Heart right ventricle (tissue), 16 donors: ENCODE data around the gene DOCK9. TPM values are rescaled to one million over a fixed set of nuclear protein-coding genes. Genes with fewer than 3 reads are reported as not detected.

ENCODE experiments used
- ATAC-seq, 8 donors: fragments of 200-7000 bp; cut with Tn5 transposase; one replicate each; pipeline ENCODE4 v1.9.1; 2020; ENCODE audit warnings: mild to moderate bottlenecking in 8 of 8, moderate library complexity in 8 of 8, moderate number of reproducible peaks in 1 of 8
- DNase-seq, 2 donors: peaks; one replicate each; pipeline ENCODE4 v3.0.0-alpha.2; 2020
- H3K27ac ChIP-seq, 10 donors: fragments of 200-600 bp; sonication (generic) in 2 of 10; one replicate each; pipeline versions ENCODE4 v1.5.0 to v1.8.0; 2020 to 2022; ENCODE audit warnings: mild to moderate bottlenecking in 3 of 10
- H3K27me3 ChIP-seq, 7 donors: fragments of 200-600 bp; one replicate each; pipeline ENCODE4 v1.8.0; 2021 to 2022; ENCODE audit warnings: mild to moderate bottlenecking in 2 of 7
- H3K36me3 ChIP-seq, 9 donors: fragments of 200-600 bp; sonication (generic) in 1 of 9; one replicate each; pipeline versions ENCODE4 v1.5.0 to v1.8.0; 2020 to 2022; ENCODE audit warnings: mild to moderate bottlenecking in 2 of 9
- H3K4me1 ChIP-seq, 9 donors: fragments of 200-600 bp; sonication (generic) in 1 of 9; one replicate each; pipeline versions ENCODE4 v1.5.0 to v1.8.0; 2020 to 2022; ENCODE audit warnings: mild to moderate bottlenecking in 4 of 9
- H3K4me3 ChIP-seq, 10 donors: fragments of 200-600 bp; sonication (generic) in 2 of 10; one replicate each; pipeline versions ENCODE4 v1.5.0 to v1.8.0; 2020 to 2022; ENCODE audit warnings: mild to moderate bottlenecking in 7 of 10, moderate library complexity in 2 of 10
- H3K9me3 ChIP-seq, 11 donors: fragments of 200-600 bp in 10 of 11; sonication (generic) in 2 of 11; one replicate each; pipeline versions ENCODE4 v1.5.0 to v1.8.0; 2013 to 2022; ENCODE audit warnings: mild to moderate bottlenecking in 2 of 11, control low read depth in 1 of 11, moderate library complexity in 1 of 11
- WGBS, 2 donors: extraction: QIAGEN DNeasy Blood & Tissue Kit; methylation state at CpG; one replicate each; pipeline ENCODE4 v1.1.7; 2013; ENCODE audit warnings: inconsistent platforms in 1 of 2; 5-methylcytosine and 5-hydroxymethylcytosine counted together
- intact Hi-C, 10 donors: fragments of 100-400 bp; cut with DNase I; formaldehyde crosslinking; loops; one replicate each; pipeline versions ENCODE4 v1.11.1 to v1.14.2; 2022
- polyA plus RNA-seq, 2 donors: library from polyadenylated mRNA; stranded (reverse); fragments of 200-250 nt; gene quantifications; one replicate each; pipeline ENCODE4 v1.2.3, GENCODE V29; 2013
- total RNA-seq, 10 donors: library from RNA; stranded (reverse); fragmentation: NEBNext Ultra II Directional in 3 of 10; extraction: Animal tissue kit (Norgen Biotek cat#: 25700) in 3 of 10; gene quantifications; one replicate each; pipeline versions ENCODE4 v1.2.1 to v1.2.4, GENCODE V29; 2021 to 2023
- TF ChIP-seq, protein P1 (sequence below), 9 donors: fragments of 200-600 bp; sonication (generic) in 2 of 9; IDR thresholded peaks; one replicate each; pipeline versions ENCODE4 v1.5.0 to v1.8.0; 2021 to 2022; ENCODE audit warnings: antibody characterized with exemption in 9 of 9, mild to moderate bottlenecking in 5 of 9, moderate library complexity in 1 of 9
- donor health status: Arrhythmogenic right ventricular cardiomyopathy.
- donor health status: ischemic (EF 13 %, LVEDD 7.1; RV severe dilation, severe dysfunction).
- donor health status: healthy with polysubstance abuse.
- donor health status: DM: no; HTN: yes; CAD: no.
- donor health status: DM: no; HTN: no; CAD: no.
- donor health status: ischemic (EF 25% LVEDD 6.9; RV normal size, moderate dysfunction).
- donor health status: ischemic (EF 25% LVEDD 5.7; RV mildly dilated, moderate dysfunction).
- donor health status: healthy.
- donor health status: DM: yes; HTN: yes; CAD: no.
- donor health status: Ischemic cardiomyopathy.
- donor health status: ischemic (EF 35%, LVEDD 5.7; RV mildly dilated, moderate dysfunction).
- donor health status: nonischemic (EF 11% LVEDD 7.7; RV severe dilation, severe dysfunction).
- donor health status: DM: yes; HTN: yes; CAD: no.
- donor health status: PGD.
- donor health status: ischemic (EF 29% LVEDD 5.4; RV normal size, mild dysfunction).
- donor health status: nonischemic (EF 23%, LVEDD 6.1; RV moderate dilation, normal function).

DOCK9 gene
- total and polyA plus RNA-seq, 12 donors = 31.6 to 73.7 (median 43.4) TPM

DNA sequence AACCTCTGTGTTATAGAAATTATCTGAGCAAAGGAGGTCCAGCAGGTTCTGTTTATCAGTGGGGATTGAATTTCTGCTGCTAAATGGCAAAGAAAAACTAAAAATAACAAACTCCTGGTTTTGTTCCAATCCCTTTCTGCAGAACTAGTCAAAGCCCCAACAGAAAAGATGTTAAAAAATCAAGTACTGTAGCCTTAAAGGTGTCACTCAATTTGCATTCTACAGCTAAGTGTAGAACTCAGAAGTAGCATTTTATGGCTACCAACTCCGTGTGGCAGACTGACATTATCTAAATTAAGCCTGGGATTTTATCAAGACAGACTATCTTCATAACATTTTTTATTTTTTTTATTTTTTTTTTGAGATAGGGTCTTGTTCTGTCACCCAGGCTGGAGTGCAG lies 133.8 kb downstream of the DOCK9 start:
- TF ChIP-seq, protein P1, sequence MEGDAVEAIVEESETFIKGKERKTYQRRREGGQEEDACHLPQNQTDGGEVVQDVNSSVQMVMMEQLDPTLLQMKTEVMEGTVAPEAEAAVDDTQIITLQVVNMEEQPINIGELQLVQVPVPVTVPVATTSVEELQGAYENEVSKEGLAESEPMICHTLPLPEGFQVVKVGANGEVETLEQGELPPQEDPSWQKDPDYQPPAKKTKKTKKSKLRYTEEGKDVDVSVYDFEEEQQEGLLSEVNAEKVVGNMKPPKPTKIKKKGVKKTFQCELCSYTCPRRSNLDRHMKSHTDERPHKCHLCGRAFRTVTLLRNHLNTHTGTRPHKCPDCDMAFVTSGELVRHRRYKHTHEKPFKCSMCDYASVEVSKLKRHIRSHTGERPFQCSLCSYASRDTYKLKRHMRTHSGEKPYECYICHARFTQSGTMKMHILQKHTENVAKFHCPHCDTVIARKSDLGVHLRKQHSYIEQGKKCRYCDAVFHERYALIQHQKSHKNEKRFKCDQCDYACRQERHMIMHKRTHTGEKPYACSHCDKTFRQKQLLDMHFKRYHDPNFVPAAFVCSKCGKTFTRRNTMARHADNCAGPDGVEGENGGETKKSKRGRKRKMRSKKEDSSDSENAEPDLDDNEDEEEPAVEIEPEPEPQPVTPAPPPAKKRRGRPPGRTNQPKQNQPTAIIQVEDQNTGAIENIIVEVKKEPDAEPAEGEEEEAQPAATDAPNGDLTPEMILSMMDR (IDR thresholded peaks at IDR 0.05) = no peak
- H3K4me3 ChIP-seq = no peak overlapping the region
- ATAC-seq = no peak
- DNase-seq = no peak
- no peaks in the 10 kb centered on the region for H3K9me3 ChIP-seq
- H3K36me3 ChIP-seq = peaks cover 0 to 76% (median 24%) of the 10 kb centered on the region in 9 donors
- H3K27ac ChIP-seq = no peak overlapping the region
- whole genome bisulfite sequencing, 2 donors = 87 to 92% methylated on average over 1 of the region's 1 CpG
- H3K27me3 ChIP-seq = no peaks in the 10 kb centered on the region
- intact Hi-C loops = loop anchor here in 9 of 10 donors (5.0 to 10.0 kb wide), 6 partner anchors 169 to 699 kb away; partner anchors contain the start of gene FARP1 (in 1 of the 9)
- H3K4me1 ChIP-seq = peaks cover 0 to 26% (median 8%) of the 10 kb centered on the region in 9 donors

GRCh38 chr13:98843482-98843877 lies 134.4 kb downstream of the DOCK9 start:
- DNase-seq (no peak), ATAC-seq (no peak)
- Histone ChIP-seq H3K4me3 (no peak overlapping the region), H3K27me3 (no peaks in the 10 kb centered on the region), H3K9me3 (no peaks in the 10 kb centered on the region), H3K27ac (peak overlapping the region in 1 of 10 donors; percentile 48), H3K36me3 (peaks cover 0 to 76% (median 20%) of the 10 kb centered on the region in 9 donors), H3K4me1 (peaks cover 0 to 26% (median 8%) of the 10 kb centered on the region in 9 donors)
- 58 to 65% methylated on average over 3 of the region's 3 CpGs for WGBS, 2 donors
- TF ChIP-seq, protein P1 (IDR thresholded peaks at IDR 0.05) = no peak
- intact Hi-C loops = loop anchor here (2.0 to 10.0 kb wide), 7 partner anchors 169 to 699 kb away; partner anchors contain the start of gene FARP1 (in 1 of the 10)

DNA sequence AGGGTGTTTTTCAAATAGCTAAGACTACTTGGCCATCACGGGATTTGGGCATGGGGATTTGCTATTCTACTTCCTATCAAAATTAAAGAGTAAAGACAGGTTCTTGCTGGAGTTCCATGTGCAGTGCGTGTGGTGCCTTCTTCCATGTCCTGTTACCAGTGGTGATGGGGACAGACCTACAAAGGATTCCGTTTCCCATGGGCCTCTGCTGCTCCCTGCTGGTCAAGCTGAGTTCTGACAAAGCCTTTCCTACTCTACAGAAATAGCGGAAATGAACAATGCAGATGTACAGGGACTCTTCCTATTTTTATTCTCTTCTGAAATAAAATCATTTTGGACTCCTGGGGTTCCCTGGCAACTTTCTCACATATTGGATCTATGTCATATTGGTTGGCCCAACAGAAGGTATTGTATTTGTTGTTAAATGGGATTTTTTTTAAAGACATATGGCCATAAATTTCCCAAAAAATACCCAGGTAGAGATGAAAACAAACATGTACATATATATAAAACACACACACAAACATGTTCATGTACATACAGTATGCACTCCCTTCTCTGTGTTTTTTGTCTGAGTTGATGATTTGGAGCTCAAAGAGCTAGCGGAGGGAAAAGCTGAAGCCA lies 134.9 kb downstream of the DOCK9 start:
- ATAC-seq (peak; percentile 65 to 90 (median 84)), DNase-seq (peak; percentile 72 to 74)
- Histone ChIP-seq H3K9me3 (no peaks in the 10 kb centered on the region), H3K4me1 (peaks cover 0 to 22% (median 8%) of the 10 kb centered on the region in 9 donors), H3K36me3 (peaks cover 0 to 76% (median 16%) of the 10 kb centered on the region in 9 donors), H3K27me3 (no peaks in the 10 kb centered on the region), H3K4me3 (no peak overlapping the region), H3K27ac (peak overlapping the region in 1 of 10 donors; percentile 48)
- intact Hi-C loops = loop anchor here (2.0 to 10.0 kb wide), 7 partner anchors 168 to 698 kb away; partner anchors contain the start of gene FARP1 (in 1 of the 10)
- 30 to 38% methylated on average over 5 of the region's 5 CpGs for WGBS, 2 donors
- TF ChIP-seq, protein P1 (IDR thresholded peaks at IDR 0.05) = peak; percentile 71 to 90 (median 89)

DNA sequence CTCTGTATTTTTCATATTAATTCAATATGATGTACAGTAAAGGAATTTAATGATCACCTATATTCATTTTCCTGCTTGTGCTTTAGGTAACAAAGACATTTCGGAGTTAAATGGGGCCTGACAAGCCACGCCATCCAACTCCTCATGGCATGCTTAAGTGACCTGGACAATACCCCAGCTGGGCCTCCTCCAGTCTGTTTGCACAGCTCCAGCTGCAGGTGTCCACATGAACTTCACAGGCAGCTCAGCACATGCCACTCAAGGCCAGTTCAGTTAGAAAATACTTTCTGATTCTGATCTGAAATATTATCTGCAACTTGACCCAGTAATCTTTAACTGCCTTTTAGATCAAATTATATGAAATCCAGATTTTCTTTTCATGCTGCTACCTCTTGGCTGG lies 135.8 kb downstream of the DOCK9 start:
- 83 to 87% methylated on average over 2 of the region's 2 CpGs for WGBS, 2 donors
- no peak overlapping the region for H3K4me3 ChIP-seq
- no peak overlapping the region for H3K27ac ChIP-seq
- TF ChIP-seq, protein P1 (IDR thresholded peaks at IDR 0.05) = no peak
- peaks cover 0 to 77% (median 16%) of the 10 kb centered on the region in 9 donors for H3K36me3 ChIP-seq
- H3K4me1 ChIP-seq = peaks cover 0 to 20% (median 8%) of the 10 kb centered on the region in 9 donors
- no peaks in the 10 kb centered on the region for H3K27me3 ChIP-seq
- intact Hi-C loops = loop anchor here (2.0 to 10.0 kb wide), 7 partner anchors 167 to 697 kb away; partner anchors contain the start of gene FARP1 (in 1 of the 10)
- no peaks in the 10 kb centered on the region for H3K9me3 ChIP-seq
- ATAC-seq (no peak), DNase-seq (no peak)
